Measurements from ENCODE around the gene KHNYN.
"Not testable (repeated sequence)": the region's sequence is repeated elsewhere in the genome, so short reads cannot be mapped to it uniquely, and the experiment has no call there.

Gene KHNYN

DNA sequence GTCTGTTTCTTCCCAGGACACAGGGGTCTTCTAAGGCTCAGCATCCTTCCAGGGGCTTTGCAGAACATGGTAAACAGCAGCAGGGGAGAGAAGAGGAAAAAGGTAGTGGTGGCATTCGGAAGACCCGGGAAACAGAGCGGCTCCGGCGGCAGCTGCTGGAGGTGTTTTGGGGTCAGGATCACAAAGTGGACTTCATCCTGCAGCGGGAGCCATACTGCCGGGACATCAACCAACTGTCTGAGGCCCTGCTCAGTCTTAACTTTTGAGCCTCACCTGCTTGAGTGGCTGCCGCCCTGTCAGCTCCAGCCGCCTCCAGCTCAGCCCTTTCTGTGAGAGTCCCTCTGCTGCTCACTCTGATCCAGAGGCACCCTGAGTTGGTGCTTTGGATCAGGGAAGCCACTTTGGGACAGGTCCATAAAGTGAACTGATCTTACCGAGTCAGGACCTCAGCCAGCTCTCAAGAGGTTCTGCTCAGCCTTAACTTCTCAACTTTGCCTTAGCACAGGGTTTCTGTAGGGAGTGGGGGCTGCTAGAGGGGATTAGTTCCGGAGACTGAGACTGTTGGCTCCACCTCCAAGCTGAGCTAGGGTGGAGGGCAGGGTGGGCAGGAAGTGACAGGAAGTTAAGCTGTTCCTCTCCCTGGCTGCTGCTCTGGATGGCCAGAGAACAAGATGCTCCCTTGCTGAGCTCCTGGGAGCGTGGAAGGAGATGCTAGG, 7.4 kb downstream of the KHNYN start:
- DNase-seq = no peak

GRCh38 chr14:24437736-24438067, 7.9 kb downstream of the KHNYN start:
- no peak for DNase-seq

DNA sequence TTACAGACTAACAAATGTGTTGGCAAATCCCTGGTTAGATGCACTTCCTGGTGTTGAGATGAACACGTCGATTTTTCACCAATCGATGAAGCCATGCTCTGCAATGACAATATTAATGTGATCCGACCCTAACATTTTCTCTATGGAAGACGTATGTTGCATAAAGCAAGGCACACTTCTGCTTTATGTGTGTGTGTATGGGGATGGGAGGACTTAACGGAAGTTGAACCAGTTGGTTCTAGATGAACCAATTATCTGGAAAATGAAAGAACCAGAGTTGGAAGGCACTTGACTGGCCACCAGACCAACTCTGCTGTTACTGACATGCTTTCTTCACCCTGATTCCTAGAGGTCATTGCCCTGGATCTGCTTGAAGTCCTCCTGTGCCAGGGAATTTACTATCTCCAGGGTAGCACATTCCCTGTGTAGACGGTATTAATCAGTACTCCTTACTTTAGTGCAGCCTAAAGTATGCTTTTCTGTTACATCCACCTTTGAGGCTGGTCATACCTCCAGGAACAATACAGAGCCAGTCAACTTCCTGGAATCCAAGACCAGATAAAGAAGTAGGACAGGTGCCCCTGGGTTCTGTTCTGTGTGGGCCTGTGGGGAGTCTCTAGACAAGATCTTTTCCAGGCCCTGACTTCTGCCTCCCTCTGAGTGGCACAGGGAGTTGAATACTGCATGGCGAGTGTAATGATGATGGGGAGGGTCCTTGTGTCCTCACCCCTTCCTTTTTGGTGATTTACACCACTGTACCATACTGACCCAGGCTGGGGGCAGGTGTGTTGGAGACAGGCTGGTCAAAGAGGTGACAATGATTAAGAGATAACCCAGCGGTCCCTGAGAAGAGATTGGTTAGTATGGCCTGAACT, 8.7 kb downstream of the KHNYN start:
- no peak for DNase-seq

GRCh38 chr14:24439257-24439656, 9.5 kb downstream of the KHNYN start:
- DNase-seq = no peak

DNA sequence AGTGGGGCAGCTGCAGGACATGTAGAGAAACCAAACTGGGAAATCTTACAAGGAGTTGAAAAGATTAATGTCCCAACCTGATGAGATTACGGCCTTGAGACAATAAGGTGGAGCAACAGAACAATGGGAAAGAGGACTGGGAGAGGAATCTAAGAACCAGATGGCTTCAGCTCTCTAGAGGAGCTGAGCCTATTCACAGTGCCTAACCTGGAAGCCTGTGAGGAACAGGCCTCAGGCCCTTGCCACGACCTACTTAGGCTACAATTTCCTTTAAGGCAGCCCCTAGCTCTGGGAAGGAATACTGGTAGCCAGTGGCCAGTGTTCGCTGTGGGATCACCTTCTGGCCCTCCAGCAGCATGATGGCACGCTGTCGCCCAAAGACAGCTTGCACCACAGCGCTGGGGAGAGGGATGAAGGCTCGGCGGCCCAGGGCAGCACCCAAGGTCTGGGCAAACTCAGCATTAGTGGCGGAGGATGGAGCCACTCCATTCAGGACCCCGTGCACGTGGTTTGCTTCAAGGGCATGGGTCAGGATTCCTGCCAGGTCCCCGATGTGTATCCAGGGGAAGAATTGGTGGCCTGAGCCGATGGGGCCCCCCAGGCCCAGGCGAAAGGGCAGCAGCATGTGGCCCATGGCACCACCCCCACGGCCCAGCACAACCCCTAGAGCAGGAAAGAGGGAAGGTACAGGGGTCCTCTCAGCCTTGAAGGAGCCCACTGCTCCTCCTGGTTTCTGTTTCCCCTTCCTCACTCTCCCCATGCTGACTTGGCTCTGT, 10.3 kb downstream of the KHNYN start:
- DNase-seq = no peak

- no peak for DNase-seq
These were observed 11.0 kb downstream of the KHNYN start for GRCh38 chr14:24440606-24441399.

- no peak for DNase-seq
These were observed 11.7 kb downstream of the KHNYN start for GRCh38 chr14:24441485-24441884.

DNA sequence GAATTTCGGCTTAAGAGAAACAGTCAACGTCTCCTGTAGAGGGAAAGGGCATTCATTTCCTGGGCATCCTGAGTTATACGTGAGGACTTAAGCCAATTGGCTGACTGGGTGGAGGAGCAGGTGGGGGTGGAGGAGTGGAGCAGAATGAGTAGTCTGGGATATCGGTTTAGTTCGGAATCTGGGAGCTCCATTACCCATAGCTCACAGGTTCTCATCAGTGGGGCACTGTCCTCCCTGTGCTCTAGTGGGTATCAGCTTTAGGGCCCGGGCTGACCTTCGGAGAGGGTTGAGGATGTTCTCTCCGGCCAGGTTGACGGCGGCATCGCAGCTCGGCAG, 12.1 kb downstream of the KHNYN start:
- no peak for DNase-seq

- DNase-seq = peak; percentile 70 to 99 (median 96)
These were observed 12.7 kb downstream of the KHNYN start, which contains the start of gene SDR39U1 for GRCh38 chr14:24442240-24443052. Gene SDR39U1 (minus strand): TSS chr14:24442776. CDS start chr14:24442769, 7 bp downstream.

DNA sequence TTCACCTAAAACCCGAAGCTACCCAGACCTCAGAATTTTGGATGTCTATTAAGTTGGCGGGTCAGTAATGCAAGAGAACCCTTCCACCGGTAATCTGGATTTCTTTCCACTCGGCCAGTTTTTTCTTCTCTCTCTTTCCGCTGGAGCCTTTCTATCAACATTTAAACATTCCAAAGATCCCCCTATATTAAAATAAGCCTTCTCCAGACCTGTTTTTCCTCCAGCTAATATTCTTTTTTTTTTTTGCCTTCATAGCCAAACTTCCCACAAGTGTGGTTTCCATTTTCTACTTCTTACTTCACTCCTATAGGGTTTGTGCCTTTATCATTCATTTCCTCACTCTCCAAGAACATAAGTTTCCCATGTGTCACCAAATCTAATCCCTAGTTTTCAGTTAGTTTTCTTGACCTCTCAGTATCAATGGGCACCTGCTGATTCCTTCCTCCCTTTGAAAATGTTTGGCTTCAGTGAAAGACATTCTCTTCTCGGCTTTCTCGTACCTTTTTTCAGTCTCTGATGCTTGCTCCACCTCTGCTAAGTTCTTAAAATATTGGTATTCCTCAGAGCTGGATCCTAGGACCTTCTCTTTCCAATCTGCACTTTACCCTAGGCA, 13.4 kb downstream of the KHNYN start:
- DNase-seq = no peak

GRCh38 chr14:24450828-24451227, 21.1 kb downstream of the KHNYN start:
- not testable (repeated sequence) for DNase-seq

DNA sequence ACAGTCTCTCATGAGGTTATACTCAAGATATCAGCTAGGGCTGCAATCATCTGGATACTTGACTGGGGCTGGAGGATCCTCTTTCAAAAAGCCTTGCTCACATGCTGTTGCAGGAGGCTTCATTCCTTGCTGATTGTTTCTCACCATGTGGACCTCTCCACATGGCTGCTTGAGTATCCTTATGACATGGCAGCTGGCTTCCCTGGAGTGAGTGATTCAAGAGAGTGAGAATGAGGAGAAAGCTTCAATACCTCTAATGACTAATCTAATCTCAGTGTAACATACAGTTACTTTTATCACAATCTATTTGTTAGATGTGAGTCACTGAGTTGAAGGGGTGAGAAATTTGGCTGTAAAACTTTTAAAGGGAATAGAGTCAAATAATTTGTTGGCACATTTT, 27.2 kb downstream of the KHNYN start:
- no peak for DNase-seq

GRCh38 chr14:24458736-24459135, 29.0 kb downstream of the KHNYN start:
- no peak for DNase-seq

GRCh38 chr14:24459331-24459730, 29.6 kb downstream of the KHNYN start:
- no peak for DNase-seq

- DNase-seq = no peak
These were observed 31.6 kb downstream of the KHNYN start for GRCh38 chr14:24461336-24461735.

GRCh38 chr14:24463017-24463883, 33.5 kb downstream of the KHNYN start:
- no peak for DNase-seq

- DNase-seq = no peak
These were observed 34.4 kb downstream of the KHNYN start for GRCh38 chr14:24463884-24464785.

DNA sequence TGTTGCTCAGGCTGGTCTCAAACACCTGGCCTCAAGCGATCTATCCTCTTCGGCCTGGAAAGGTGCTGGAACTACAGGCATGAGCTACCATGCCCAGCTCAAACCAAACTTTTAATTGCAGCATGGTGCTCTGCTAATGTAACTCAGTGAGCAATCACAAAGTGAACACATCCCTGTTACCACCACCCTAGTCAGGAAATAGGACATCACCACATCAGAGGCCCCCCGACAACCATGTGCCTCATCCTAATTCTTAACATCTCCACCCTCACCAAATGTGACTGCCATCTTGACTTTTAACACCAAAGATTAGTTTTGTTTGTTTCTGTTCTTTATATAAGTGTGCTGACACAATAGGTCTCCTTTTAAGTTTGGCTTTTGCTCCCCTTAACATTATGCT, 35.6 kb downstream of the KHNYN start:
- DNase-seq = no peak
